ENCODE measurements around the gene POLD3. TPM values are rescaled to one million over a fixed set of nuclear protein-coding genes. Genes with fewer than 3 reads are reported as not detected.
A peak's percentile ranks its signal among the peaks of the same experiment; 100 is the strongest.

POLD3 gene
- total RNA-seq, 1 donor from 2014 or later: 27.9 TPM

DNA sequence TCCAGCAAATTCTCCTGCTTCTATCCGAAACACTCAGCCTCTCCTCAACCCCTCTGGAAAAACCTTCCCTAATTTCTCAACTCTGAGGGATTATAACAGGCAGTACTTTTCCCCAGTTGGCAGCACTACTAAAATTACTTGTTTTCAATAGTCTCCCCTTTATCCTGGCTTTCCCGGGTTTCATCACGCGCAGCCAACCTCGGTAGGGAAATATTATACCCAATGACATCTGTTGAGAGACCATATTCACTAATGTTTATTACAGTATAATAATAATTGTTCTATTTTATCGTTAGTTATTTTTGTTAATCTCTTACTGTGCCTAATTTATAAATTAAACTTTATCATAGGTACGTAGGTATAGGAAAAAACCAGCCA is 330 bp upstream of the POLD3 start:
- DNase-seq (ENCODE audit: low spot score, unreplicated experiment): no peak
- peak overlapping the region; percentile 99 for H3K27ac Mint-ChIP-seq
- peaks cover 15% of the 10 kb centered on the region for H3K36me3 Mint-ChIP-seq (ENCODE audit: insufficient read depth)
- peak overlapping the region; percentile 100 for H3K4me3 Mint-ChIP-seq (ENCODE audit: low read depth)
- peaks cover 17% of the 10 kb centered on the region for H3K4me1 Mint-ChIP-seq (ENCODE audit: low read depth)
- peaks cover 4% of the 10 kb centered on the region for H3K27me3 Mint-ChIP-seq
- no peaks in the 10 kb centered on the region for H3K9me3 Mint-ChIP-seq (ENCODE audit: low read depth)
- TF ChIP-seq, protein P1, sequence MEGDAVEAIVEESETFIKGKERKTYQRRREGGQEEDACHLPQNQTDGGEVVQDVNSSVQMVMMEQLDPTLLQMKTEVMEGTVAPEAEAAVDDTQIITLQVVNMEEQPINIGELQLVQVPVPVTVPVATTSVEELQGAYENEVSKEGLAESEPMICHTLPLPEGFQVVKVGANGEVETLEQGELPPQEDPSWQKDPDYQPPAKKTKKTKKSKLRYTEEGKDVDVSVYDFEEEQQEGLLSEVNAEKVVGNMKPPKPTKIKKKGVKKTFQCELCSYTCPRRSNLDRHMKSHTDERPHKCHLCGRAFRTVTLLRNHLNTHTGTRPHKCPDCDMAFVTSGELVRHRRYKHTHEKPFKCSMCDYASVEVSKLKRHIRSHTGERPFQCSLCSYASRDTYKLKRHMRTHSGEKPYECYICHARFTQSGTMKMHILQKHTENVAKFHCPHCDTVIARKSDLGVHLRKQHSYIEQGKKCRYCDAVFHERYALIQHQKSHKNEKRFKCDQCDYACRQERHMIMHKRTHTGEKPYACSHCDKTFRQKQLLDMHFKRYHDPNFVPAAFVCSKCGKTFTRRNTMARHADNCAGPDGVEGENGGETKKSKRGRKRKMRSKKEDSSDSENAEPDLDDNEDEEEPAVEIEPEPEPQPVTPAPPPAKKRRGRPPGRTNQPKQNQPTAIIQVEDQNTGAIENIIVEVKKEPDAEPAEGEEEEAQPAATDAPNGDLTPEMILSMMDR (IDR thresholded peaks at IDR 0.05; ENCODE audit: unreplicated experiment): no peak

DNA sequence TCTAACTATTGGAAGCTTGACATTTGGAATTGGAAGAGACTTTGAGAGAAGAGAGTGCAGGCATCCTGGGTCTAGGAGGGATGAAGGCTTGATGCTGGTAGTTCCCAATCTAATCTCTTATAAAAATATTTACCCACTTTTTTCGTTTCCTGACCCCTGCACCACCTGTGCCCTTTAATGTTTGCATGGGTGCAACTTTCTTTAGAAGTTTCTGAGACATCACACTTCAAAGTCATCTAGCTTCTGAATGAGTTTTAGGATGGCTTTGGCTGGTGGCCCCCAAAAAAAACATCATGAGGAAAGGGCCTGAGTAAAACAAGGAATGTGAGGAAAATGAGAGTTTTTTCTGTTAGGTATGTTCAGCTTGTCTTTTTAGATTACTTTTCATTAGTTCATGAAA is 1.1 kb downstream of the POLD3 start:
- Mint-ChIP-seq H3K27ac (no peak overlapping the region), H3K4me1 (ENCODE audit: low read depth) (peaks cover 17% of the 10 kb centered on the region), H3K9me3 (ENCODE audit: low read depth) (no peaks in the 10 kb centered on the region), H3K36me3 (ENCODE audit: insufficient read depth) (peaks cover 15% of the 10 kb centered on the region), H3K4me3 (ENCODE audit: low read depth) (peak overlapping the region; percentile 100), H3K27me3 (no peaks in the 10 kb centered on the region)
- no peak for DNase-seq (ENCODE audit: low spot score, unreplicated experiment)
- TF ChIP-seq, protein P1 (IDR thresholded peaks at IDR 0.05; ENCODE audit: unreplicated experiment): no peak

DNA sequence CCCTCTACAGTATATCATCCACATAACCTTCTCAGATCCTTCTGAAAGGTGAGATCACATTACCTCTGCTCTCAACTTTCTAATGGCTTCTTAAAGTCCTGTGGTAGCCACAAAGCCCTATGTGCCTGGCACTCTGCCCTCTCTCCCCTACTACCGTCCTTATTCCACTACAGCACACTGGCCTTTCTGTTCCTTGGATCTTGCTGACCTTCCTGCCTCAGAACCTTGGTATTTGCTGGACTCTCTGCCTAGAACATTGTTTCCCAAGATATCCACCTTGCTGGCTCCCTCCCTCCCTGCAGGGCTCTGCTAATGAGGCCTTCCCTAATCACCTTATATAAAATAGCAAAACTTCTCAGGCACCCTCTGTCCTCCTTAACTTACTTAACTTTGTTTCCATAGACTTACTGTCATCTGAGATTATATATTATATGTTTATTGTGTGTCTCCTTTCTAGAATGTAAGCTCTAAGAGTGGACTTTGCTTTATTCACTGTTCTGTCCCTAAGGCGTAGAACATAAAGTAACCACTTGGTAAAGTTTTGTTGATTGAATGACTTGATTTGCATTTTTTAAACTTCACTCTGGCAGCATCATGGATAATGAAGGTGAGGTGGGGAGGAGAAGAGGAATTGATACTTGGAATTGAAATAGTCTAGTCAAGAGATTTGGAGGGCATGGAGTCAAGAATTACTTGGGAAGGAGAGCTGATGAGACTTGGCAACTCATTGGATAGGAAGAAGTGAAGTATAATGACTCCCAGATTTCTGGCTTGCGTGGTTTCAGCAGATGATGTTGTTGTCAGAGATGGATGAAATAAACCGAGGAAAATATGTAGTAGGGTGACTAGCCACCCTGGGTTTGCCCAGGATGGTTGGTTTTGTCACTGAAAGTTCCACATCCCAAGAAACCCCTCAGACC is 10.5 kb downstream of the POLD3 start:
- Mint-ChIP-seq H3K27me3 (no peaks in the 10 kb centered on the region), H3K9me3 (ENCODE audit: low read depth) (no peaks in the 10 kb centered on the region), H3K4me3 (ENCODE audit: low read depth) (no peak overlapping the region), H3K36me3 (ENCODE audit: insufficient read depth) (peaks cover 10% of the 10 kb centered on the region), H3K27ac (no peak overlapping the region), H3K4me1 (ENCODE audit: low read depth) (no peaks in the 10 kb centered on the region)
- TF ChIP-seq, protein P1 (IDR thresholded peaks at IDR 0.05; ENCODE audit: unreplicated experiment): no peak
- DNase-seq (ENCODE audit: low spot score, unreplicated experiment): no peak

DNA sequence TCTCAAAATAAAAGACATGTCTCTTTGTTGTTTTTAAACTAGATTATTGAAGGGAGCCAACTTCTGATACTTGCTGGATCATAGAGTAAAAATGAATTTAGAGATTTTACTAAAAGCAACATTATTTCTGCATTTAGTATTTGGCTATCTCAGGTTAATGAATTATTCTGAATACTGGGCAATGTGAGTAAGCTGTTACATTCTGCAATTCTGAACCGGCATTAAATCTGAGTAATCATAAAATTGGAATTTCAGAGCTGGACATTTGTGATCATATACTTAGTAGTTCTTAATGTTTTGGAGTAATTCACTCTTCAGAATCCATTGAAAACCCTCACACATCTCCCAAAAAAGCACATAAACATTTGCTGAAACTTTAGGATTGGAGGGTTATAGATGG is 11.5 kb downstream of the POLD3 start:
- Mint-ChIP-seq H3K36me3 (ENCODE audit: insufficient read depth) (peaks cover 8% of the 10 kb centered on the region), H3K9me3 (ENCODE audit: low read depth) (no peaks in the 10 kb centered on the region), H3K4me3 (ENCODE audit: low read depth) (no peak overlapping the region), H3K27ac (no peak overlapping the region), H3K27me3 (no peaks in the 10 kb centered on the region), H3K4me1 (ENCODE audit: low read depth) (no peaks in the 10 kb centered on the region)
- DNase-seq (ENCODE audit: low spot score, unreplicated experiment): no peak
- TF ChIP-seq, protein P1 (IDR thresholded peaks at IDR 0.05; ENCODE audit: unreplicated experiment): no peak

DNA sequence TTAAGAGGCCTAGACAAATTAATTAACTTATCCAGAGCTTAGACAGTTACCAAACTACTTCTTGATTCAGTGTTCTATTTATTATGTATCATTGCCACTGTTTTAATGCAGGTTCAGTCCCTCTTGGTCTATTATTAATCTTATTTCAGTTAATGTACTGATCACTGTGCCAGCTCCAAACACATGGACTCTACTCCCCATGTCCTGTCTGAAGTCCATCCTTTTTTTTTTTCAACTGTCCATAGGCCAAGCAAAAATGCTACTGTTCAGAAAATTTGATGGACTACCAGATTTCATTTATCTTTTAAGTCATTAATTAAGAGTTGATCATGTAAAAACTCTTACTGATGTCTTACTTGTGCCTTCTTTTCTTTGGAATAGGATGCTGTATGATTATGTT is 11.9 kb downstream of the POLD3 start:
- Mint-ChIP-seq H3K27me3 (no peaks in the 10 kb centered on the region), H3K36me3 (ENCODE audit: insufficient read depth) (peaks cover 8% of the 10 kb centered on the region), H3K4me3 (ENCODE audit: low read depth) (no peak overlapping the region), H3K4me1 (ENCODE audit: low read depth) (no peaks in the 10 kb centered on the region), H3K9me3 (ENCODE audit: low read depth) (no peaks in the 10 kb centered on the region), H3K27ac (no peak overlapping the region)
- no peak for DNase-seq (ENCODE audit: low spot score, unreplicated experiment)
- TF ChIP-seq, protein P1 (IDR thresholded peaks at IDR 0.05; ENCODE audit: unreplicated experiment): no peak
